H1 (cell line): ENCODE results near the gene ACVR1. TPM values are rescaled to one million over a fixed set of nuclear protein-coding genes. Genes with fewer than 3 reads are reported as not detected.

Experiments used
- CTCF ChIA-PET: fragments of 300-600 bp; sonication (Branson Sonifier 250); formaldehyde crosslinking; loops from one replicate; lab custom pipeline; 2021; ENCODE audit not compliant: partially characterized antibody; lab: Charles Lee
- POLR2A ChIA-PET: fragments of 300-600 bp; sonication (Branson Sonifier 250); formaldehyde crosslinking; loops from one replicate; lab custom pipeline; 2021; ENCODE audit warnings: inconsistent platforms; ENCODE audit not compliant: partially characterized antibody; lab: Charles Lee
- DNase-seq, 2 experiments: peaks; one replicate each; pipeline versions ENCODE4 v3.0.0 to v3.0.0-alpha.2; 2010 to 2022; ENCODE audit warnings: low spot score in 2 of 2, low read depth in 1 of 2, mixed read lengths in 1 of 2
- FAIRE-seq: peaks from 2 replicates; lab custom pipeline; 2011; peaks lifted over from hg19 to GRCh38; lab: Jason Lieb, UNC
- H2AFZ ChIP-seq: 2 replicates; pipeline ENCODE4 v1.8.1; 2012; ENCODE audit warnings: low read length, inconsistent platforms
- H2AK5ac ChIP-seq: 2 replicates; pipeline ENCODE4 v1.6.1; 2013; ENCODE audit warnings: low read depth, low read length
- H2BK120ac ChIP-seq: replicated peaks from 2 replicates; pipeline ENCODE3; 2013; ENCODE audit warnings: low read depth, low read length, inconsistent platforms
- H2BK12ac ChIP-seq: 2 replicates; pipeline ENCODE4 v1.6.1; 2013; ENCODE audit warnings: low read depth, low read length
- H2BK15ac ChIP-seq: 2 replicates; pipeline ENCODE4 v1.6.1; 2013; ENCODE audit warnings: low read length
- H2BK20ac ChIP-seq: 2 replicates; pipeline ENCODE4 v1.6.1; 2013; ENCODE audit warnings: low read length
- H2BK5ac ChIP-seq: 2 replicates; pipeline ENCODE4 v1.6.1; 2013; ENCODE audit warnings: low read depth, low read length
- H3K14ac ChIP-seq: 2 replicates; pipeline ENCODE4 v1.6.1; 2013; ENCODE audit warnings: inconsistent platforms; ENCODE audit not compliant: insufficient read length
- H3K18ac ChIP-seq: 2 replicates; pipeline ENCODE4 v1.6.1; 2013; ENCODE audit warnings: low read length; ENCODE audit errors: extremely low read depth
- H3K23ac ChIP-seq: 2 replicates; pipeline ENCODE4 v1.6.1; 2013; ENCODE audit warnings: inconsistent platforms; ENCODE audit not compliant: insufficient read length
- H3K23me2 ChIP-seq: 2 replicates; pipeline ENCODE4 v1.6.1; 2013; ENCODE audit warnings: low read depth, low read length
- H3K27ac ChIP-seq: 2 replicates; pipeline ENCODE4 v1.6.1; 2011; ENCODE audit warnings: low read depth, low read length, inconsistent platforms
- H3K27me3 ChIP-seq, 4 experiments: replicated peaks in 1 of 4; 1 replicate in 1 of 4; 2 replicates in 3 of 4; pipeline versions ENCODE4 v1.6.1 to v1.8.1; 2011 to 2013; ENCODE audit warnings: low read length in 3 of 4, mild to moderate bottlenecking in 3 of 4, inconsistent platforms in 2 of 4, mixed read lengths in 2 of 4, moderate library complexity in 1 of 4; ENCODE audit not compliant: control insufficient read depth in 3 of 4, insufficient read depth in 3 of 4; ENCODE audit errors: extremely low read depth in 1 of 4
- H3K36me3 ChIP-seq, 4 experiments: 2 replicates each; pipeline versions ENCODE4 v1.6.1 to v1.8.1; 2011 to 2013; ENCODE audit warnings: mild to moderate bottlenecking in 4 of 4, low read length in 3 of 4, moderate library complexity in 2 of 4, control low read depth in 1 of 4, inconsistent platforms in 1 of 4; ENCODE audit not compliant: insufficient read depth in 4 of 4, control insufficient read depth in 2 of 4
- H3K4ac ChIP-seq: replicated peaks from 2 replicates; pipeline ENCODE3; 2013; ENCODE audit warnings: low read length, low read depth, mixed read lengths, inconsistent platforms; ENCODE audit not compliant: insufficient read length
- H3K4me1 ChIP-seq, 4 experiments: replicated peaks in 1 of 4; 1 replicate in 1 of 4; 2 replicates in 3 of 4; pipeline versions ENCODE4 v1.6.1 to v1.8.1; 2011 to 2013; ENCODE audit warnings: low read length in 3 of 4, inconsistent platforms in 2 of 4, mixed read lengths in 1 of 4; ENCODE audit not compliant: insufficient read depth in 4 of 4, control insufficient read depth in 3 of 4
- H3K4me2 ChIP-seq, 2 experiments: 2 replicates each; pipeline versions ENCODE4 v1.6.1 to v1.8.1; 2011 to 2013; ENCODE audit warnings: low read depth in 2 of 2, low read length in 2 of 2, control low read depth in 1 of 2, inconsistent platforms in 1 of 2, mild to moderate bottlenecking in 1 of 2; ENCODE audit not compliant: insufficient read depth in 1 of 2
- H3K4me3 ChIP-seq, 4 experiments: fragments of 200-600, 300-600 bp in 1 of 4; sonication (generic), shearing (Covaris generic), sonication (Bioruptor Twin) in 1 of 4; 2 replicates each; pipeline versions ENCODE4 v1.5.1 to v1.8.1; 2011 to 2016; ENCODE audit warnings: low read length in 4 of 4, low read depth in 3 of 4, control low read depth in 2 of 4, inconsistent platforms in 2 of 4, mild to moderate bottlenecking in 2 of 4, mixed read lengths in 1 of 4, moderate library complexity in 1 of 4; ENCODE audit not compliant: insufficient read depth in 2 of 4; ENCODE audit errors: extremely low read depth in 1 of 4
- H3K56ac ChIP-seq: replicated peaks from 2 replicates; pipeline ENCODE3; 2013; ENCODE audit warnings: low read depth, mild to moderate bottlenecking, mixed read lengths, low read length, inconsistent platforms; ENCODE audit not compliant: insufficient read length
- H3K79me1 ChIP-seq: 2 replicates; pipeline ENCODE4 v1.6.1; 2013; ENCODE audit warnings: low read depth, low read length, control low read depth
- H3K79me2 ChIP-seq, 2 experiments: 2 replicates each; pipeline versions ENCODE4 v1.6.1 to v1.8.1; 2012 to 2013; ENCODE audit warnings: low read length in 2 of 2, mild to moderate bottlenecking in 2 of 2, inconsistent platforms in 1 of 2; ENCODE audit not compliant: insufficient read depth in 2 of 2, control insufficient read depth in 1 of 2
- H3K9ac ChIP-seq, 4 experiments: replicated peaks in 1 of 4; 1 replicate in 1 of 4; 2 replicates in 3 of 4; pipeline versions ENCODE4 v1.6.1 to v1.8.1; 2011 to 2013; ENCODE audit warnings: low read depth in 3 of 4, low read length in 3 of 4, control low read depth in 2 of 4, mild to moderate bottlenecking in 2 of 4, moderate library complexity in 2 of 4, inconsistent platforms in 1 of 4; ENCODE audit errors: extremely low read depth in 1 of 4
- H3K9me3 ChIP-seq, 2 experiments: 2 replicates each; pipeline versions ENCODE4 v1.6.1 to v1.8.1; 2012 to 2013; ENCODE audit warnings: mild to moderate bottlenecking in 2 of 2, moderate library complexity in 2 of 2, control low read depth in 1 of 2, inconsistent platforms in 1 of 2, low read depth in 1 of 2, low read length in 1 of 2, mixed read lengths in 1 of 2; ENCODE audit not compliant: insufficient read depth in 2 of 2
- H4K20me1 ChIP-seq, 2 experiments: replicated peaks in 1 of 2; 2 replicates each; pipeline versions ENCODE3 to v1.8.1; 2011 to 2013; ENCODE audit warnings: inconsistent platforms in 2 of 2, low read length in 2 of 2, mild to moderate bottlenecking in 1 of 2; ENCODE audit not compliant: insufficient read depth in 2 of 2, control insufficient read depth in 1 of 2
- H4K5ac ChIP-seq: 2 replicates; pipeline ENCODE4 v1.6.1; 2013; ENCODE audit warnings: low read length, low read depth, mixed read lengths, inconsistent platforms; ENCODE audit not compliant: insufficient read length
- H4K8ac ChIP-seq: 2 replicates; pipeline ENCODE4 v1.8.0; 2013; ENCODE audit warnings: mild to moderate bottlenecking, moderate library complexity, low read length, inconsistent platforms; ENCODE audit not compliant: insufficient read depth; ENCODE audit errors: extremely low read depth
- H4K91ac ChIP-seq: replicated peaks from 2 replicates; pipeline ENCODE3; 2013; ENCODE audit warnings: low read length, mixed read lengths, inconsistent platforms; ENCODE audit not compliant: insufficient read length
- HDAC6 ChIP-seq: IDR thresholded peaks from one replicate; pipeline ENCODE4 v1.7.1; 2012; ENCODE audit warnings: low read depth, mild to moderate bottlenecking, inconsistent platforms, low read length, moderate library complexity
- polyA plus RNA-seq, 7 experiments: library from polyadenylated mRNA; depleted of rRNA in 3 of 7; stranded (reverse) in 5 of 7; unstranded in 2 of 7; fragments of >200 nt in 5 of 7; fragments of 200-250 nt in 2 of 7; gene quantifications; 1 replicate in 5 of 7; 2 replicates in 1 of 7; 4 replicates in 1 of 7; pipeline versions ENCODE4 v1.2.1 to v1.2.3, GENCODE V29; 2011 to 2013; ENCODE audit warnings: missing spikeins in 2 of 7, mixed read lengths in 2 of 7
- total RNA-seq: library from RNA; stranded (reverse); fragmentation: NEBNext Ultra II Directional; extraction: Animal tissue kit (Norgen Biotek cat#: 25700); gene quantifications from 2 replicates; pipeline ENCODE4 v1.2.1, GENCODE V29; 2021

The ACVR1 gene
- total and polyA plus RNA-seq, 2 of the 8 experiments (the other 6 are each of a cell fraction or from before 2014, with no cell fraction given), result 8.5 to 17.7 TPM

GRCh38 chr2:157867703-157868102 lies 8.4 kb downstream of the ACVR1 start:
- no peak overlapping the region for H2BK20ac ChIP-seq
- peak overlapping the region; percentile 93; the same call in 1 of the 2 replicates for H2BK15ac ChIP-seq
- H2BK5ac ChIP-seq, result no peak overlapping the region
- no peak overlapping the region for H3K23ac ChIP-seq
- H3K23me2 ChIP-seq, result no peaks in the 10 kb centered on the region
- H3K14ac ChIP-seq, result no peak overlapping the region
- H2AK5ac ChIP-seq, result no peak overlapping the region; the same call in 1 of the 2 replicates
- H4K8ac ChIP-seq, result no peak overlapping the region
- H2BK120ac ChIP-seq, result no peak overlapping the region
- H3K4me1 ChIP-seq, result peaks cover 3 to 19% (median 7%) of the 10 kb centered on the region in 4 experiments; a peak in 6 of 7 replicates
- H3K9ac ChIP-seq, result no peak overlapping the region
- ChIA-PET POLR2A (no interaction called here), CTCF (interaction anchor here (0.6 to 2.4 kb wide), 6 partner anchors 9 to 80 kb away, joined by 3 to 8 read pairs (median 4); partner anchors contain the start of gene ACVR1)
- no peaks in the 10 kb centered on the region; the same call in 1 of the 2 replicates for H3K79me1 ChIP-seq
- no peak overlapping the region; the same call in 1 of the 2 replicates for H3K18ac ChIP-seq
- no peak for DNase-seq
- H3K79me2 ChIP-seq, result peaks cover 0 to 74% of the 10 kb centered on the region in 2 experiments; a peak in 2 of 4 replicates
- H3K4ac ChIP-seq, result no peak overlapping the region
- no peak overlapping the region for H2AFZ ChIP-seq
- H3K9me3 ChIP-seq, result no peaks in the 10 kb centered on the region
- H3K4me2 ChIP-seq, result no peak overlapping the region; a peak in 1 of 4 replicates
- H3K56ac ChIP-seq, result no peak overlapping the region
- H2BK12ac ChIP-seq, result peak overlapping the region; percentile 40
- H4K91ac ChIP-seq, result no peak overlapping the region
- H3K27ac ChIP-seq, result no peak overlapping the region
- H3K36me3 ChIP-seq, result no peaks in the 10 kb centered on the region
- no peak overlapping the region for H4K5ac ChIP-seq
- H4K20me1 ChIP-seq, result peaks cover 0 to 1% of the 10 kb centered on the region in 2 experiments
- no peaks in the 10 kb centered on the region for H3K27me3 ChIP-seq
- FAIRE-seq, result no peak
- no peak overlapping the region for H3K4me3 ChIP-seq
- TF ChIP-seq HDAC6, result no peak
